Keratinocyte (primary cell): ENCODE data around the gene ACAD11. TPM values are rescaled to one million over a fixed set of nuclear protein-coding genes. Genes with fewer than 3 reads are reported as not detected.

Experiments used
- DNase-seq: peaks from one replicate; pipeline ENCODE4 v3.0.0-alpha.2; 2011; ENCODE audit warnings: low read depth, missing footprints, low spot score
- FAIRE-seq: peaks from 2 replicates; lab custom pipeline; 2011; peaks lifted over from hg19 to GRCh38; lab: Jason Lieb, UNC
- H2AFZ ChIP-seq: 2 replicates; pipeline ENCODE4 v1.6.0; 2012; ENCODE audit warnings: low read length, control low read depth, inconsistent platforms; ENCODE audit not compliant: control insufficient read depth
- H3K27ac ChIP-seq: 2 replicates; pipeline ENCODE4 v1.5.1; 2011; ENCODE audit warnings: low read length; ENCODE audit not compliant: control insufficient read depth, insufficient read depth
- H3K27me3 ChIP-seq: 3 replicates; pipeline ENCODE4 v1.6.0; 2011; ENCODE audit warnings: low read length; ENCODE audit not compliant: control insufficient read depth, insufficient read depth; ENCODE audit errors: extremely low read depth
- H3K36me3 ChIP-seq, 2 experiments: 2 replicates in 1 of 2; 3 replicates in 1 of 2; pipeline ENCODE4 v1.5.1; 2011; ENCODE audit warnings: low read length in 2 of 2, mild to moderate bottlenecking in 1 of 2; ENCODE audit not compliant: control insufficient read depth in 2 of 2, insufficient read depth in 2 of 2; ENCODE audit errors: extremely low read depth in 1 of 2
- H3K4me1 ChIP-seq: 3 replicates; pipeline ENCODE4 v1.5.1; 2011; ENCODE audit warnings: low read length; ENCODE audit not compliant: control insufficient read depth, insufficient read depth; ENCODE audit errors: extremely low read depth
- H3K4me2 ChIP-seq: 3 replicates; pipeline ENCODE4 v1.6.0; 2011; ENCODE audit warnings: low read depth, low read length; ENCODE audit not compliant: control insufficient read depth, insufficient read depth; ENCODE audit errors: extremely low read depth
- H3K4me3 ChIP-seq, 3 experiments: fragments of 200-600 bp in 1 of 3; sonication (generic) in 1 of 3; 2 replicates in 2 of 3; 3 replicates in 1 of 3; pipeline ENCODE4 v1.5.1; 2011 to 2016; ENCODE audit warnings: low read length in 3 of 3, mild to moderate bottlenecking in 3 of 3, control low read depth in 2 of 3, inconsistent platforms in 1 of 3, low read depth in 1 of 3, mixed read lengths in 1 of 3, mixed run types in 1 of 3, moderate library complexity in 1 of 3; ENCODE audit not compliant: control insufficient read depth in 2 of 3, insufficient read depth in 2 of 3; ENCODE audit errors: extremely low read depth in 1 of 3
- H3K79me2 ChIP-seq: 2 replicates; pipeline ENCODE4 v1.6.0; 2012; ENCODE audit warnings: low read length; ENCODE audit not compliant: control insufficient read depth, insufficient read depth
- H3K9ac ChIP-seq: 3 replicates; pipeline ENCODE4 v1.6.0; 2011; ENCODE audit warnings: low read length; ENCODE audit not compliant: control insufficient read depth, insufficient read depth; ENCODE audit errors: extremely low read depth
- H3K9me1 ChIP-seq: 3 replicates; pipeline ENCODE4 v1.6.0; 2011; ENCODE audit warnings: low read length; ENCODE audit not compliant: control insufficient read depth, insufficient read depth; ENCODE audit errors: extremely low read depth
- H3K9me3 ChIP-seq: 2 replicates; pipeline ENCODE4 v1.5.1; 2012; ENCODE audit warnings: low read depth, low read length; ENCODE audit not compliant: control insufficient read depth
- H4K20me1 ChIP-seq: 3 replicates; pipeline ENCODE4 v1.6.0; 2011; ENCODE audit warnings: low read length; ENCODE audit not compliant: control insufficient read depth, insufficient read depth; ENCODE audit errors: extremely low read depth
- EZH2 ChIP-seq: IDR thresholded peaks from one replicate; pipeline ENCODE4 v1.6.1; 2012; ENCODE audit warnings: inconsistent platforms, mild to moderate bottlenecking, low read length, moderate library complexity
- dilution Hi-C: fragments of 300-500 bp; cut with MboI; formaldehyde crosslinking; loops from one replicate; pipeline ENCODE4 v1.7.0; 2020; ENCODE audit warnings: low sequenced_read_pairs; ENCODE audit not compliant: extremely low pct_ligation_motif_present
- polyA plus RNA-seq, 5 experiments: library from polyadenylated mRNA; depleted of rRNA in 3 of 5; stranded (reverse) in 3 of 5; stranded (forward) in 1 of 5; unstranded in 1 of 5; fragments of >200 nt; gene quantifications; 1 replicate in 1 of 5; 2 replicates in 3 of 5; 3 replicates in 1 of 5; pipeline versions ENCODE4 v1.2.1 to v1.2.3, GENCODE V29; 2011 to 2012; ENCODE audit warnings: missing spikeins in 2 of 5, low read depth in 1 of 5, low replicate concordance in 1 of 5
- TF ChIP-seq, protein P1 (sequence below), 3 experiments: IDR thresholded peaks in 1 of 3; conservative IDR thresholded peaks in 1 of 3; optimal IDR thresholded peaks in 1 of 3; 2 replicates in 2 of 3; 3 replicates in 1 of 3; pipeline versions ENCODE3 to v1.5.1; 2011; ENCODE audit warnings: low read length in 3 of 3, mild to moderate bottlenecking in 3 of 3, moderate library complexity in 2 of 3, control low read depth in 1 of 3, inconsistent platforms in 1 of 3; ENCODE audit not compliant: insufficient read depth in 2 of 3; ENCODE audit errors: extremely low read depth in 1 of 3

The ACAD11 gene
- polyA plus RNA-seq, 1 donor (not counting 4 experiments of a cell fraction or from before 2014, with no cell fraction given): 32.1 TPM

DNA sequence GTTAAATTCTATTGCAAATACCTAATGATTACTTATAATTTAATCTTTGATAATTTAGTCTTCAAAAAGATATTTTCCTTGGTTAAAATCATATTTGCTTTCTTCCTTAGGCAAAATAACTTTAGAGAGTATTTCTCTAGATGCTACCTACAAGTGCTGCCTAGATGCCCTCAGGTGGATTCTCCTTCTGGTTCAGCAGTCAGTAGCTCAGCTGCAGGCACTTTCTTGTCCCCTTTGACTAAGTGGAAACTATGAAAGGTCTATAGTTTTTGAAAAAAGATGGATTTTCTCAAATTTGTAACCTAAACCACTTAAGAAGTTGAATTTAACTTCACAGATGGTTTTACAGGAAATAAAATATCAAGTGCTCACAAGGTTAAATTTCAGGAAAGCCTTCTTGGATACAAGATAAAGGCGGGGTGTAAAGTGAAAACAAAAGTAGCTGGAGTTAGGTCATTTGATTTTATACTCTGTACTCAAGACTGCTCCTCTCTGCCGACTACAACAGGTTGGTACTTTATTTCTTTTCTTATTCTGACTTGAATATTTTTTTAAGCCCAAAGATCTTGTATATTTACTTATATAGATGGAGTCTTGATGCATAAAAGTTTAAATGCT lies 62.7 kb downstream of the ACAD11 start, which contains the start of gene ACKR4:
ACKR4 (plus strand) TSS at position 455 of the 618 bp plus-strand sequence. CDS start 3,128 bp downstream, outside the sequence.
- peak within 1 kb of the TSS; percentile 83 for H3K4me2 ChIP-seq
- no peak for FAIRE-seq

DNA sequence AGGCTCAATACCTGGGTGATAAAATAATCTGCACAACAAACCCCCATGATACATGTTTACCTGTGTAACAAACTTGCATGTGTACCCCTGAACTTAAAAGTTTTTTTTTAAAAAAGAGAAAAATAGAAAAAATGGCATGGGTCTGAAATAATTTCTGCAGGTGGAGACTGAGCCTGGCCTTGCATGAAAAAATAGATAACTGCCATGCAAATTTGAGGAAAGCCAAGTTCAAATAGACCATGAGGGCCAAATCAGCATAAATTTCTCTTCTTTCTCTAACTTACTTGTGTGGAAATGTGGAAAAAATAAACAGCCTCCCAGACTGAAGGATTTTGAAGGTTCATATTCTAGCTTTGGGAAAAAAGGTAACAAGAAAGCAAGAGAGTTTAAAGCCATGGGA lies 63.3 kb downstream of the ACAD11 start:
- no peak overlapping the region for H2AFZ ChIP-seq
- DNase-seq (no peak), FAIRE-seq (no peak)
- H4K20me1 ChIP-seq: no peaks in the 10 kb centered on the region
- dilution Hi-C loops: no loop called here
- TF ChIP-seq EZH2: no peak
- TF ChIP-seq, protein P1, sequence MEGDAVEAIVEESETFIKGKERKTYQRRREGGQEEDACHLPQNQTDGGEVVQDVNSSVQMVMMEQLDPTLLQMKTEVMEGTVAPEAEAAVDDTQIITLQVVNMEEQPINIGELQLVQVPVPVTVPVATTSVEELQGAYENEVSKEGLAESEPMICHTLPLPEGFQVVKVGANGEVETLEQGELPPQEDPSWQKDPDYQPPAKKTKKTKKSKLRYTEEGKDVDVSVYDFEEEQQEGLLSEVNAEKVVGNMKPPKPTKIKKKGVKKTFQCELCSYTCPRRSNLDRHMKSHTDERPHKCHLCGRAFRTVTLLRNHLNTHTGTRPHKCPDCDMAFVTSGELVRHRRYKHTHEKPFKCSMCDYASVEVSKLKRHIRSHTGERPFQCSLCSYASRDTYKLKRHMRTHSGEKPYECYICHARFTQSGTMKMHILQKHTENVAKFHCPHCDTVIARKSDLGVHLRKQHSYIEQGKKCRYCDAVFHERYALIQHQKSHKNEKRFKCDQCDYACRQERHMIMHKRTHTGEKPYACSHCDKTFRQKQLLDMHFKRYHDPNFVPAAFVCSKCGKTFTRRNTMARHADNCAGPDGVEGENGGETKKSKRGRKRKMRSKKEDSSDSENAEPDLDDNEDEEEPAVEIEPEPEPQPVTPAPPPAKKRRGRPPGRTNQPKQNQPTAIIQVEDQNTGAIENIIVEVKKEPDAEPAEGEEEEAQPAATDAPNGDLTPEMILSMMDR (optimal IDR thresholded peaks at IDR 0.05 in 1 of 3, IDR thresholded peaks at IDR 0.05 in 1 of 3, conservative IDR thresholded peaks at IDR 0.05 in 1 of 3; ENCODE audit: extremely low read depth in 1 of 3, insufficient read depth in 2 of 3, low read length in 3 of 3): no peak
- H3K9ac ChIP-seq: no peak overlapping the region
- no peak overlapping the region for H3K27ac ChIP-seq
- no peaks in the 10 kb centered on the region for H3K27me3 ChIP-seq
- H3K36me3 ChIP-seq: no peaks in the 10 kb centered on the region
- no peaks in the 10 kb centered on the region for H3K79me2 ChIP-seq
- H3K4me3 ChIP-seq: no peak overlapping the region
- H3K9me1 ChIP-seq: no peaks in the 10 kb centered on the region
- H3K9me3 ChIP-seq: no peaks in the 10 kb centered on the region
- H3K4me1 ChIP-seq: peaks cover 30% of the 10 kb centered on the region
- H3K4me2 ChIP-seq: no peak overlapping the region

More for the DNA sequence above, 62.7 kb downstream of the ACAD11 start, which contains the start of gene ACKR4:
- H2AFZ ChIP-seq: peak within 1 kb of the TSS; percentile 55
- H3K9me1 ChIP-seq: no peaks in the 10 kb centered on the region
- peak within 1 kb of the TSS; percentile 46 for H3K9ac ChIP-seq
- no peaks in the 10 kb centered on the region for H3K79me2 ChIP-seq
- peak within 1 kb of the TSS; percentile 13 for H3K27ac ChIP-seq
- H3K36me3 ChIP-seq: no peaks in the 10 kb centered on the region
- dilution Hi-C loops: no loop called here
- no peaks in the 10 kb centered on the region for H3K9me3 ChIP-seq
- peak within 1 kb of the TSS in 2 of 3 experiments; percentile 43 to 63 for H3K4me3 ChIP-seq
- no peak for DNase-seq
- peaks cover 30% of the 10 kb centered on the region for H3K4me1 ChIP-seq
- no peaks in the 10 kb centered on the region for H3K27me3 ChIP-seq
- TF ChIP-seq, protein P1 (optimal IDR thresholded peaks at IDR 0.05 in 1 of 3, IDR thresholded peaks at IDR 0.05 in 1 of 3, conservative IDR thresholded peaks at IDR 0.05 in 1 of 3; ENCODE audit: extremely low read depth in 1 of 3, insufficient read depth in 2 of 3, low read length in 3 of 3): no peak
- TF ChIP-seq EZH2: no peak
- no peaks in the 10 kb centered on the region for H4K20me1 ChIP-seq
